NCI-H2081 treated with DMSO at 0.1 percent for 48 hours (cell line): ENCODE results near the gene MRPS5.

Experiments used
- DNase-seq: peaks from one replicate; lab custom pipeline; 2025; lab: John Stamatoyannopoulos, UW

The MRPS5 gene

DNA sequence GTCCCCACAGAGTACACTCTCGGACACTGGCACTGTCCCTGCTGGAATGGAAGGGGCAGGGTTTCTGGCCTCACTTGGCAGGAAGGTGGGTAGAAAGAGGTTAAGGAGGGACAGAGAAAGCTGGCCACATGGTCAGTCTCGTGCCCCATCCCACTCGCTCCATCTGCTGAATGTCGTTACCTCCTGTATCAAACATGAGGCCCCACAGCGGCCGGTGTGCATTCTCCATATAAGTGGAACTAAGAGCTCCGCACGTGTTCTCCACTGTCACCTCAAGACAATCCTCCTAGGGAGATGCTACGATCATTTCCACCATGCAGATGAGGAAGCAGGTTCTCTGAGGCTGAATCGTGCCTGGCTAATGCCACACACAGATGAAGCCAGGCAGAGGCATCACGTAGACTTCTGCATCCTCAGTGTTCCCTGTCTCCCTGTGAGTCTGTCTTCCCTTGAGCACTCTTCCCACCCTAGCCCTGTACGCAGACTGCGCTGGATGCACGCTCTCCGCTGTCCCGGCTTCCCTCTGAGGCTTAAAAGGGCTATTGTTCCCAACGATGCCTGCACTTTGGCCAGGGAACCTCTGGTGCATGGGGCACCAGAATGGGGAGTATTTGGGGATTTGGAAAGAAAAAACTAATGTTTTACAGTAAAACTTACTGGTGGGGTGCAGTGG, 61.0 kb downstream of the MRPS5 start:
- no peak for DNase-seq

DNA sequence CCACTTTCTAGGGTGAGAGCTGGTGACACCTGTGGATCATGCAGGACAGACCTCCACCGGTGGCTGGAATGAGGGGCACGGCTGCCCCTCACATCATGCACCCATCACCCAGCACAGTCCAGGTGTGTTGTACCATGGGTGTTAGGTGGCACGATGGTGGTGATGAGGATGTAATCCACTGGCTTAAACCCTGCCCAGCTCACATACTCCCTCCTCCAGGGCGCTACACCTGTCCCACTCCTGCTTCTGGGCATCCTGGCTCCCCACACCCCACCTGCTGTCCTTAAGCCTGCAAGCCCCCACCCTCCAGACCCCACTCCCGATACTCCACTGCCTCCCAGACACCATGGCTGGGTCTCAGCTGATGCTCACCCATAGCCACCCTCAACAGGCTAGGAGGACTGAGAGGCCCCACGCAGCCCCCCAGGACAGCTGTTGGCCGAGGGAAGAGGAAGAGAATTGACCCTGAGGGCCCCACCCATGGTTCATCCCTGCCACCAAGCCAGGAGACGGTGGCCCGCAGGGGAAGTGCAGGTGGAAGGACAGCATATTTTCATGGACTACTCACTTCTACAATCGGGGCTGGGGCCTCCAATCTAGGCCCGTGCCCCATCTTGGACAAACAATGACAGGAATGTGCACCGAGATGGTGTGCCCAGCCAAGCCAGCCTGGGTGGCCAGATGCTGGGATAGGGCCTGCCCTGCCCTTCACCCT, 61.8 kb downstream of the MRPS5 start:
- no peak for DNase-seq

DNA sequence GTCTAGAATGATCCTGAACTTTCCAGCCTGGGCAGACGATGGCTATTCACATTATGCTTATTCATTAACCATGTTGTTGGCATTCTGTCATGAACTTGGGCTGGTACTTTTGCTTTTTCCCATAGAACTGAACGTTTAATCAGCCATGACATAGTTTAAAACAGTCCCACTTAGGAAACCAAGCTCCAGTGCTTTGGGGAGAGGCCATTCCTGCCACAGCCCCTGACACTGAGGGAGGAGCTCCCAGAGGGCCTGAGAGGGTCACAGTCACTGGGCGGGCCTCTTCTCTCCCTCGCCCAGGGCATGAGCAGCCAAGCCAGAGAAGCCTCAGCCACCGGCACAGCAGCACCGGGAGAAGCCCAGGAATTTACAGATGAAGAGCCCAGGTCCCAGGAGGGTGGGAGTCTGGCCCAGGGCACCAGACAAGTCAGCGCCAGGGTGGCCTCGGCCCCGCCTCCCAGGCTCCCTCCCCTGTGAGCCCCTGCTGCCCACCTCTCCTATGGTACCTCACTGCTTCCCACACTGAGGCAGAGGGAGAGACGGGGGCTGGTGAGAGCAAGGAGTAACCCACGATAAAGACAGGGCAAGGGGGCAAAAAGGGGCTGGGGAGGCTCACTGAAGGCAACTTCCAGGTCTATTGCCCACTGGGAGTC, 62.5 kb downstream of the MRPS5 start:
- DNase-seq = no peak

DNA sequence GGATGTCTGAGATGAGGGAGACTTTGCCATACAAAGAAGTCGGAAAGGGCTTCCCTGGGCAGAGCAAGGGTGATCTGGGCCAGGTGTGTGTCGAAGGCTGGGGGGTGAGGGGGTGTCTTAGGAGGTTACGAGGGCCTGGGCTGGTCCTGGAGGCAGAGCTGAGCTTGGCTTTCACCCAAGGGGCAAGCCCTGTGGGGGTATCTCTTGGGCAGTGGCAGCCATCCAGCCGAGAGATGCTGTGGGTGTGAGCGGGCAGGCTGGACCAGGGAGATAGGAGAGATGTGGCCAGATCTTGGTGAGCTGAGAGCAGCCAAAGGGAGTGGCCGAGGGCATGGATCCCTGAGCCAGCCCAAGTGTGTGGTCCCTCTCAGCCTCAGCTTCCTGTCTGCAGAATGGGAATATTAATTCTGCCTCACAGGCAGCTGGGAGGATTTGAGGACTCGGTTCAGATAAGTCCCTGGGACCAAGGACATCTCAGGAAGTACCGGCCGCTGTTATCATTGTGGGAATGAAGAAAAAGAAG, 63.1 kb downstream of the MRPS5 start:
- DNase-seq = no peak

DNA sequence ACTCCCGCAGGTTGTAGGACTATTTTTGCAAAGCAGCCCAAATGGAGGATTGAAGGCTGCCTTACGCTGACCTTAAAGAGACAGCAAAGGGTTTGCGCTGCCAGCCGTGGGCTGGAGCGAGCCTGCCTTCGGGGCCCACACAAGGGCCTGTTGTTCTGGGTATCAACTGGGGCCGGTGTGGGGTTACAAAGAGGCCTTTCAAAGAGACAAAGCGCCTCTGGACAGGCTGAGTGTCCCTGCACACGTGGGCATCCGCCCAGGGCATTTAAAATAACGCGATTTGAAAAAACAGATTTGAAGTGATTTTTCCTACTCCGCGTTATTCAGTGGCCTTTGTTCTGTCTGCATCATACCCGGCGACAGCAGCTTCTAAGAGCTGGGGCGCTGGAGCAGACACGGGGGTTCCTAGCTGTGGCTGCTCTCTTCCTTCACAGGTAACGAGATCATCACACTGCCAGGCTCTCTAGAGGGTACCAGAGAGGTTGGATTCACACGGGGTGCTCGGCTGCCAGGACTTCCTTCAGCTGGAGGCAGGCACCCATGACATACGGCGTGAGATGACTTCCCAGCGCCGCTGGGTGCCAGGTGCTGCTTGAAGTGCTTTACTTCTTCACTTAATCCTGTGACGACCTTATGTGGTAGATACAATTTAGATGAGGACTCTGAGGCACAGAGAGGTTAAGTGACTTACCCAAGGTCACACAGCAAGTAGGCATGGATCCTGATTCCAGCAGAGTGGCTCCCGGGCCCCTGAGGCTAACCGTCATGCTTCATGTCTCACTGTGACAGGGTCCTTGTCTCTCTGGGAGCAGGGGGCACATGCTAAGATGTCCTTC, 63.9 kb downstream of the MRPS5 start:
- no peak for DNase-seq

DNA sequence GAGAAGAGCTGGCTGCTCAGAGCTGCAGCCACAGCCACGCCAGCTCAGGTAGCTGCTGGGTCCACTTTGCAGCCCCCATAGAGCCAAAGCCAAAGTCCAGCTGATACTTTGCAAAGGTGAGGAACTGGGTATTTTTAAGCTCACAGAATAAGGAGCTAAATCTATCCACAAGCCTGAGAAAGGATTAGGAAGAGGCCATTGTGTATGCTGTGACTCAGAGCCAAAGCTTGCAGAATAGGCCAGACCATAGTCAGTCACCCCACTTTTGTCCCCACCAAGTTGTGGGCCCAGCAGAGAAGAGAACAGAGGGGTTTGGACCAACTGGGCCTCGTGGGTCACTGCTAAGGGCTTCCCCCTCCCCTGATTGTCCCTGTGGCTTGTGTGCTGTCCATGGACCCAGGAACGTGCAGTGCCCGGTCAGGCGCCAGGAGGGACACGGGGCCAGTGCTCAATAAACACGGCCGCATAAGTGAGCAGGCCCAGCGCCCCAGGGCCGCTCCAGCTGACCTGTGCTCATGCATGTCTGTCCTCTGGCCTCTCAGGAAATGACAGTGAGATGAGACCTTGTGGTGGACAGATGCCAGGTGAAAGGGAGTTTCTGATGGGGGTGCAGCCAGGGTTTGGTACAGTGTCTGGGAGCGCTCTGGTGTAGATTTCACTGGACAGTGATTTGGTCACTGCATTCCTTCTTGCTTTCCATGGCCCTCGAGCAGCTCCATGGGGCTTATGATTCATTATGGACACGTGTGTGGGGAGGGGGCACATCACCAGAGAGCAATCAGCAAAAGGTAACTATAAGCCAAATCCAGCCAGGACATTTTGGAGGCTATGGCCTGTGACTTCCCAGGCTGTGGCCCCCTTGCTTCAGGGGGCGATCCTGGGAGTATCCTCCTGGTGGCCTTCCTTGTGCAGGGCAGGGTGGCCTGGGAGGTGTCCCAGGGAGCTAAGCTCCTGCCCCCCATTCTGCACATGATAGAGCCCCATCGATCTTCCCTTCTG, 64.8 kb downstream of the MRPS5 start:
- no peak for DNase-seq

DNA sequence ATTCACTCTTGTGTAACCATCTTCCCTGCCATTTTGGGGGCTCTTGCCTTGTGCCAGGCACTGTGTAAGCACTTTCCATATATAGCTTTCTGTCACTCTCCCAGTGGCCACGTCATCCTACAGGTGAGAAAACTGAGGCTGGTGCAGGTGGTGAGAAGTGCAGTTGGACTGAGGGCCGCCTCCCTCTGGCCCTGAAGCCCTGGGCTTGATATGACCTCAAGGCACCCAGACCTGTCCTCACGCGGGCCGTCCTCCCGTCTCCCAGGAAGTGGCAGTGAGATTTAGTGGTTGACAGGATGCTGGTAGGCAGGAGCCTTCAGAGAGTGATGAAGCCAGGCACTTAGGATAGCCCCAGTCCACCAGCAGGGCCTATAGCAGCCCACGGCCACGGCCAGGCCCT, 65.6 kb downstream of the MRPS5 start:
- no peak for DNase-seq

DNA sequence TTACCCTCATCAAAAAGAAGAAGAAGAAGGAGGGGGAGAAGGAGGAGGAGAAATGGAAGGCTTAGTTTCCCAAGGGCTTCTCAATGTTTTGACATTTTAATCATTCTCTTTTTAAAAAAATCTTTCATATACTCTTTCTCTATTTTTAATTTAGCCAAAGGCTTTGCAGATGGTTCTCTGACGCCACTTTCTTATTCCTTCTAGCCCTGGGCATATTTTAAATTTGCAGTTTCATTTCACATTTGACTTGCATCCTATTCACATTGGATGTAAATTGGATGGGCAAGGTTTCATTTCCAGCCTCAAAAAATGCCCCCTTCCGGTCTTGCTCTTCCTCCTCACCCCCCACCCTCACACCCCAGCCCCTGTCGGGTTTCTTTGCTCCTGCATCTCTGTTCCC, 66.3 kb downstream of the MRPS5 start:
- DNase-seq = no peak

DNA sequence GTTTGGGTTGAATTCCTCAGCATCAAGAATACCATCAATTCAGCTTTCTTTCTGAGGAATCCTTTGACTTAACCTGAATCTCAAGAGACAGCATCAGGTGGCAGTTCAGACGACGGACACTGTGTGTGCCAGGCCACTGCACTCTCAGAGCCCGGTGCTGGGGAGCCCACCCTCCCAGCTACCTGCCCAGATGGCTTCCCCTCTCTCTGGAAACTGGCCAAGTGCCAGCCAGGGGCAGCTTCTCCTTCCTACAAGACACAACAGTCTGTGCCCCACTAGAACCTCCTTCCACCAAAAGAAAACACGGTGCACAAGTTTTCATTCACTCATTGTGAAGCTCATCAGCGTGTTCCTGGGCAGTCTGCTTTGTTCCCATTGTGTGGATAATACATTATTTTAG, 67.6 kb downstream of the MRPS5 start:
- DNase-seq = no peak

DNA sequence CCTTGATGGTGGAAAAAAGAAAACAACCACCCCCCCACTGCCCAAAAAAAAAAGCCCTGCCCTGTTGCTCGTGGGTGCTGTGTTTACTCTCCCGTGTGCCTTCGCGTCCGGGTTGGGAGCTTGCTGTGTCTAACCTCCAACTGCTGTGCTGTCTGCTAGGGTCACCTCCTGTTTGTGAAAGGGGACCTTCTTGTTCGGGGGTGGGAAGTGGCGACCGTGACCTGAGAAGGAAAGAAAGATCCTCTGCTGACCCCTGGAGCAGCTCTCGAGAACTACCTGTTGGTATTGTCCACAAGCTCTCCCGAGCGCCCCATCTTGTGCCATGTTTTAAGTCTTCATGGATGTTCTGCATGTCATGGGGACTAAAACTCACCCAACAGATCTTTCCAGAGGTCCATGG, 68.1 kb downstream of the MRPS5 start:
- no peak for DNase-seq

DNA sequence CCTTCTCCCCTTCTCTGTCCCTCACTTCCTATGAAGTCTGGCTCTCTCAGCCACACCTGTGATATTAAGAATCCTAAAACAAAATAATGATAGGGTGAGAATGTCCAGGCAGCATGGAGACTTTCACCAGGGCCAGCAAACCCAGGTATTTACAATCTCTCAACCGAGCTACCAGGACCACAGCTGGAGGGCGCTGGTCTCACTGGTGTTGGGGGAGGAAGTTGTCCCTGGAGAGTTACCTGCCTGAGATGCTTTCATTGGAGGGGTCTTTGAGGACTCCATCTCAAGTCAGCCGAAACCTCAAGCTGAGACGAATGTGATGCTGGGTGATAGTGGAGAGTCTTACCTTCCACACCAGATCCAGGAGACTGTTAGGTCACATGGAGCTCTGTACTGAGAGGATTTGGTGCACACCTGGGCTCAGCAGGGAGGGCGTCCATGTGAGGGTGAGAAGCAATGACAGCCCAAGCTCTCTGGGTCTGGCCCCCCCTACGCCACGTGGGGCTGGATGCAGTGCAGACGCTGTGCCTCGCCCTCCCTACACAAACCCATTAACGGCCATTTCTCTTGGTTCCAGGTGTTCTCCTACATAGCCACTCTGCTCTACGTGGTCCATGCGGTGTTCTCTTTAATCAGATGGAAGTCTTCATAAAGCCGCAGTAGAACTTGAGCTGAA, 68.7 kb downstream of the MRPS5 start:
- no peak for DNase-seq

DNA sequence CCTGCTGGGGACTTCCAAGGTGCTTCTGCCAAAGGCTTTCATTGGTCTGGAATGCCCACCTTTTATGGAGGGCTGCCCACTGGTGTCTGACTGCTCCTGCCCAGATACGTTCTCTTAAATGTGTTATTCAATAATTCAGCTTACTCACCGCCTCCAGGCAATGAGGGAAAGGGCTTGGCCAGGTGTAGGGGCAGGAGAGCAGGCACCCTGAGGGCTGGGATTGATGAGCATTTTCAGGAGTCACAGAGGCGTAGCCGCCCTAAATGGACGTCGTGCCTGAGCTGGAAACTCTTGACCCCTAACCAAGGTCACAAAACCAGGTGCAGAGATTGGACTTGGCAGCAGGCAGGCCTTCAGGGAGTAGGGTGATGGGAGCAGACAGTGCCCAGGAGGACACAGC, 69.3 kb downstream of the MRPS5 start:
- DNase-seq = no peak

DNA sequence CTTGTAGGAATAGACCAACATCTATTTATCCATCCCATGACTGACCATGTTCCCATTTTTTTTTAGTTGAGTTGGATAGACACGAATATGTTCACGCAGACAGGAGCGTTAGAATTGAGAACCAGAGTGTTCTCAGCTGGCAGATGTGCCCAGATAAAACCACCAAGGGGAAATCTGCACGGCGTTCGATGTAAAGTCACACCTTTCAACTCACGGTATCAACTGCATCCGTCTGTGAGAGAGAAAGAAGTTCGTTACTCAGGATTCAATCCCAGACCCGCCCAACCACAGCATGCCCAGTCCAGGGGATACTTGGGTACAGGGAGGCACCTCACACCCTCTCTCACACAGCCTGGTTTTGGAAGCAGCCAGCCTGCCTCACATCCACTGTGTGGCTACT, 70.0 kb downstream of the MRPS5 start:
- no peak for DNase-seq

DNA sequence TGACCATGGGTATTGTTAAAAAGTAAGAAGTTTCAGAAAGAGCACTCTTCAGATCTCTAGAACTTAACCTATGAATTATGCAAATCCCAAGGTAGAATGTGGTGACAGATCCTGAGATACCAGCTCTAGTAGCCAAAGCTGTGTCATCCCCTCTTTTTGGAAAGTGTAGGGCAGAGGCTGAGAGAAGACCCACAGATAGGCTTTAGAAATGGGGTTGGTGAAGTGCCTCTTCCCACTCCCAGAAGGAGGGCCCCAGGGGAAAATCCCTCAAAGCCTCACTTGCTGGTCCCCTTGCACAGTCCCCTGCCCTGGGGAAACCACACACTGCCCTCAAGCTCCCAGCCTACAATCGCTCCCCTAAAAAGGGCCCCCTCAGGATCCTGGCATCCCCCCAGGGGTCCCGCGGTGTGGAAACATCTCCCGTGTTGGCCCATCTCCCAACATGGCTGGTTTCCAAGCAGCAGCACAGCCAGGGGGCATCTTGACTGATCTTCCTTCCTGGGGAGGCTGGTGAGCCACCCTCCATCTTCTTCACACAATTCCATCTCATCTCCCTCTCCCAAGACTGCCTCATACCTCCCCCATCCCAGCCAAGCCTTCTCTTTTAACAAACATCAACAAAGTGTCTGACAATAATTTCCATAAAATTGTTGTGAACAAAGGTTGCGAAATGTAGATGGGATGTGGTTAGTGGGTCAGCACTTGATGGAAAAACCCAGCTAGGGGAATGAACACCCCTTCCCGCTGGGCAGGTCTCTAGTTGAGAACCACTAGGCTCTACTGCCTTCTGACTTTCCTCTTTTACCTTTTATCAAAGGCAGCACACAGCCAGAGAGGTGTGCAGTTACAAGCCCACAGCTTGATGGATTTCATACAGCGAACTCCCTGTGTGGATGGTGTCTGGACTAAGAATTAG, 71.0 kb downstream of the MRPS5 start:
- DNase-seq = no peak

DNA sequence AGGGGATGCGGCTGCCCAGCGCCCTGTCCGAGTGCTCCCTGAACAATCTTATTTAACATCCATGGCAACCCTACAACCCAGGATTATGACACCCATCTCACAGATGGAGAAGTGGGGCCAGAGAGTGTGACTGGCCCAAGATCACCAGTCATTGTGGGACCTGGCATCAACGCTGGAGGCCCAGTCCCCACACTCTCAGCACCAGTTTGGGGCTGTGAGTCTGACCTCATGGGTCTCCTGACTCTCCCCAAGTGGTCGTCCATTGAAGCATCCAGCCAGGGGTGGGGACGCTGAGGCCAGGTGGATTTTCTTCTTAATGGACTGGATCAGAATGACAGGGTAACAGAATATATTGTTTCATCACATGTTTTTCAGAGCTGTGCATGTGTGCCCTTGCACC, 71.6 kb downstream of the MRPS5 start:
- DNase-seq = no peak

DNA sequence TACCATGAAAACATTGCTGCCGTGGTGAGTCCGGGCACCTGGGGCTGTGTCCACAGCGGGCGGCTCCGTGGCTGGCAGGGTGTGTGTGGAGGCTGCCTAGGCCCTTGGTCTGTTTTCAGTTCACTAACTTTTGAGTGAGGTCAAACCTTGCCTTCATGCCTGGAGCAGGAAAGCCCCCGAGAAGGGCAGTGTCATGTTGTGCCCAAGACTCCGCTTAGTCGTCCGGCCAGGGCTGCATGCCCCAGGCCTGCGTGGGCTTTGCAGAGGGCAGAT, 72.0 kb downstream of the MRPS5 start:
- DNase-seq = no peak

DNA sequence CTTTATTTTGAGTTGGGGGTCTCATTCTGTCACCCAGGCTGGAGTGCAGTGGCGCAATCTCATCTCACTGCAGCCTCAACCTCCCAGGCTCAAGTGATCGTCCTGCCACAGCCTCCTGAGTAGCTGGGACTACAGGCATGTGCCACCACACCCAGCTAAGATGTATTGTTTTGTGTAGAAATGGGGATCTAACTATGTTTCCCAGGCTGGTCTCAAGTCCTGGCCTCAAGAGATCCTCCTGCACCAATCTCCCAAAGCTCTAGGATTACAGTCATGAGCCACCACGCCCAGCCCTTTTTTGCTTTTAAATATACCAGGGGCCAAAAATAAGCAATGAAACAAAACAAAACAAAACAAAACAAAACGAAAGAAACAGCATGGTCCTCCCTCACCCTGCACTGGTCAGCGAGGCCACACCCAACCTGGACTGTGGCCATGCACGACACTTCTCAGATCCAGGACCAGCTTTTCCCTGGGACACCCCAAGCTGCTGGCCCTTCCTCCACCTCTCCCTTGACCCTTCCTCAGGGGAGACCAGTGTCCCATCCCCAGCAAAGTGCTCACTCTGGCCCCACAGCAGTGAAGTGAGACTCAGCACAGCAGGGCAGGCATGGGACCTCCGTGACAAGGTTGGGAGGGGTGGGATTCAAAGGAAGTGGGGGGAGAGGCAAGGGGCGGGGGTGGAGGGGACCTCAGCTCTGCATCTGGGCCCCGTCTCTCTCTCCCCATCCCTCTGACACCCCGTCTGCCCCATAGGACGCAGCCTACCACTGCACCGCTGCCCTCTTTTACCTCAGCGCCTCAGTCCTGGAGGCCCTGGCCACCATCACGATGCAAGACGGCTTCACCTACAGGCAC, 72.6 kb downstream of the MRPS5 start:
- DNase-seq = no peak

DNA sequence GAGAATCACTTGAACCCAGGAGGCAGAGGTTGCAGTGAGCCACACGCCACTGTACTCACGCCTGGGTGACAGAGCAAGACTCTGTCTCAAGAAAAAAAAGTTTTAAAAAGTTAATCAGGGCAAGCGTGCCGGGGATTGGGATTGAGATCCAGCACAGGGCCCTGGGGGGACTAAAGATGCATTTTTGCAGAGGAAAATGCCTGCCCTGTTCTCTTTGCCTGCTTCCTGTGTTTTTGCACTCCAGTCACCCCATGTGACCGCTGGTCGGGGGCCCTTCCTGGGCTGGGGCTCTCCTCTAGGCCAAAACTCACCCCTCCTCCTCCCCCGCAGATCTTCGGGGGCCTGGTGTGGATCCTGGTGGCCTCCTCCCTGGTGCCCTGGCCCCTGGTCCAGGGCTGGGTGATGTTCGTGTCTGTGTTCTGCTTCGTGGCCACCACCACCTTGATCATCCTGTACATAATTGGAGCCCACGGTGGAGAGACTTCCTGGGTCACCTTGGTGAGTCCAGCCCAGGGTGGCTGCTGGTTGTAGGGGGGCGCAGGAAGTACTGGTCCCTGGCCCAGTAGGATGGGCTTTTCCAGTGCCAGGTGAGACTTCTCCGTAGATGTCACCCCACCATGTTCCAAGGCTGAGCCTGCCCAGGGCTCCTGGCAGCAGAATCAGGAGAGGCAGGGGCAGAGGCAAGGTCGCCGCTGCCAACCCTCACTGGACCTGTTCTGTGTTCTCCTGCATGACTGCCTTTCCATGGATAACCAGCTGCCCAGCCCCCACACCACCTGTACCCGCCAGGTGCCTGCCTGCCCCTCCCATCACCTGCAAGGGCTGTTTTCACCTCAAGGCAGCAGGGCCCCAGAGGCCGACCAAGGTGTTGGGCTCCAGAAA, 73.7 kb downstream of the MRPS5 start:
- DNase-seq = no peak
